ENCODE data around the gene RPS21.
A peak's percentile ranks its signal among the peaks of the same experiment; 100 is the strongest.

RPS21 gene

DNA sequence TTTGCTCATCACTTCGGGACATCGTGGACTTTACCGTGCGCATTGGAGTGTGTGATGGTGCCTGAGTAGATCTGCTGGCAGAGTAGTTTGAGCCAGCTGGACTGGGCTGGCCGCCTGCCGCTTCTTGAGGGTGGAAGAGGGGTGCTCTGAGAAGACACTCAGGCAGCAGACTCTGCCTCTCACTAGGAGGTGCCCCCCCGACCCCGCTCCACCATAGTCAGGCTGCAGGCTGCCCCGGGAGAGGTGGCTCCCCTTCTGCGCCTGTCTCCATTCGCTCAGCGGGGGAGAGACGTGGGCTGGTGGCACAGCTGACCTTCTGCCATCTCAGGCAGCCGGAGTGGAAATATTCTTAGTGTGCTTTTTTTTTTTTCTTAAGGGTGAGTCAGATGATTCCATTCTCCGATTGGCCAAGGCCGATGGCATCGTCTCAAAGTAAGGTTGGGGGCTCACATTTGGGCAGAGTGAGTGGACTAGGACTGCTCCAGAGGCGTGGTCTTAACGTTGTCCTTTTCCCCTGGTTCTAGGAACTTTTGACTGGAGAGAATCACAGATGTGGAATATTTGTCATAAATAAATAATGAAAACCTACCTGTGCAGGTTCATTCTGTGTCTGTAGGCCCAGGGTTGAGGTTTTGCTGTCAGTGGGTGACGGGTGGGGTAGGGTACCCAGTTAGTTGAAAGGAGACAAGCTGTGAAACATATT is 1.2 kb downstream of the RPS21 start:
- TF ChIP-seq TAF1 (IDR thresholded peaks at IDR 0.05; ENCODE audit: borderline replicate concordance, insufficient read depth, low read length) = 0 out of 2 replicates have a peak, but pooled peaks have one; percentile 31
- no peak for TF ChIP-seq POLR2AphosphoS5 (IDR thresholded peaks at IDR 0.05; ENCODE audit: low read depth, low read length)
- TF ChIP-seq FOXP2 (optimal IDR thresholded peaks at IDR 0.05; ENCODE audit: borderline replicate concordance, extremely low read depth, extremely low read length, insufficient read depth) = no peak
- TF ChIP-seq, protein P1, sequence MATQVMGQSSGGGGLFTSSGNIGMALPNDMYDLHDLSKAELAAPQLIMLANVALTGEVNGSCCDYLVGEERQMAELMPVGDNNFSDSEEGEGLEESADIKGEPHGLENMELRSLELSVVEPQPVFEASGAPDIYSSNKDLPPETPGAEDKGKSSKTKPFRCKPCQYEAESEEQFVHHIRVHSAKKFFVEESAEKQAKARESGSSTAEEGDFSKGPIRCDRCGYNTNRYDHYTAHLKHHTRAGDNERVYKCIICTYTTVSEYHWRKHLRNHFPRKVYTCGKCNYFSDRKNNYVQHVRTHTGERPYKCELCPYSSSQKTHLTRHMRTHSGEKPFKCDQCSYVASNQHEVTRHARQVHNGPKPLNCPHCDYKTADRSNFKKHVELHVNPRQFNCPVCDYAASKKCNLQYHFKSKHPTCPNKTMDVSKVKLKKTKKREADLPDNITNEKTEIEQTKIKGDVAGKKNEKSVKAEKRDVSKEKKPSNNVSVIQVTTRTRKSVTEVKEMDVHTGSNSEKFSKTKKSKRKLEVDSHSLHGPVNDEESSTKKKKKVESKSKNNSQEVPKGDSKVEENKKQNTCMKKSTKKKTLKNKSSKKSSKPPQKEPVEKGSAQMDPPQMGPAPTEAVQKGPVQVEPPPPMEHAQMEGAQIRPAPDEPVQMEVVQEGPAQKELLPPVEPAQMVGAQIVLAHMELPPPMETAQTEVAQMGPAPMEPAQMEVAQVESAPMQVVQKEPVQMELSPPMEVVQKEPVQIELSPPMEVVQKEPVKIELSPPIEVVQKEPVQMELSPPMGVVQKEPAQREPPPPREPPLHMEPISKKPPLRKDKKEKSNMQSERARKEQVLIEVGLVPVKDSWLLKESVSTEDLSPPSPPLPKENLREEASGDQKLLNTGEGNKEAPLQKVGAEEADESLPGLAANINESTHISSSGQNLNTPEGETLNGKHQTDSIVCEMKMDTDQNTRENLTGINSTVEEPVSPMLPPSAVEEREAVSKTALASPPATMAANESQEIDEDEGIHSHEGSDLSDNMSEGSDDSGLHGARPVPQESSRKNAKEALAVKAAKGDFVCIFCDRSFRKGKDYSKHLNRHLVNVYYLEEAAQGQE (IDR thresholded peaks at IDR 0.05; ENCODE audit: insufficient read depth in 1 of 2, low read depth in 2 of 2, low read length in 2 of 2) = no peak

- TF ChIP-seq POLR2AphosphoS5 (IDR thresholded peaks at IDR 0.05; ENCODE audit: low read depth, low read length) (peak; percentile 62), TAF1 (IDR thresholded peaks at IDR 0.05; ENCODE audit: borderline replicate concordance, insufficient read depth, low read length) (no peak)
Measured at GRCh38 chr20:62388839-62389600, 2.1 kb downstream of the RPS21 start.

- no peak for TF ChIP-seq TAF1 (IDR thresholded peaks at IDR 0.05; ENCODE audit: borderline replicate concordance, insufficient read depth, low read length)
- TF ChIP-seq SIN3A (IDR thresholded peaks at IDR 0.05; ENCODE audit: borderline replicate concordance, insufficient read depth, low read length) = no peak
- no peak; the same call in 1 of the 2 replicates for TF ChIP-seq POLR2AphosphoS5 (IDR thresholded peaks at IDR 0.05; ENCODE audit: low read depth, low read length)
- TF ChIP-seq, protein P1 (IDR thresholded peaks at IDR 0.05; ENCODE audit: insufficient read depth in 1 of 2, low read depth in 2 of 2, low read length in 2 of 2) = no peak
- no peak for TF ChIP-seq FOXP2 (optimal IDR thresholded peaks at IDR 0.05; ENCODE audit: borderline replicate concordance, extremely low read depth, extremely low read length, insufficient read depth)
Measured at GRCh38 chr20:62389601-62390087, 2.7 kb downstream of the RPS21 start.

GRCh38 chr20:62390317-62391164 is 3.6 kb downstream of the RPS21 start:
- TF ChIP-seq, protein P1 (IDR thresholded peaks at IDR 0.05; ENCODE audit: insufficient read depth in 1 of 2, low read depth in 2 of 2, low read length in 2 of 2) = no peak
- TF ChIP-seq TAF1 (IDR thresholded peaks at IDR 0.05; ENCODE audit: borderline replicate concordance, insufficient read depth, low read length) = no peak

DNA sequence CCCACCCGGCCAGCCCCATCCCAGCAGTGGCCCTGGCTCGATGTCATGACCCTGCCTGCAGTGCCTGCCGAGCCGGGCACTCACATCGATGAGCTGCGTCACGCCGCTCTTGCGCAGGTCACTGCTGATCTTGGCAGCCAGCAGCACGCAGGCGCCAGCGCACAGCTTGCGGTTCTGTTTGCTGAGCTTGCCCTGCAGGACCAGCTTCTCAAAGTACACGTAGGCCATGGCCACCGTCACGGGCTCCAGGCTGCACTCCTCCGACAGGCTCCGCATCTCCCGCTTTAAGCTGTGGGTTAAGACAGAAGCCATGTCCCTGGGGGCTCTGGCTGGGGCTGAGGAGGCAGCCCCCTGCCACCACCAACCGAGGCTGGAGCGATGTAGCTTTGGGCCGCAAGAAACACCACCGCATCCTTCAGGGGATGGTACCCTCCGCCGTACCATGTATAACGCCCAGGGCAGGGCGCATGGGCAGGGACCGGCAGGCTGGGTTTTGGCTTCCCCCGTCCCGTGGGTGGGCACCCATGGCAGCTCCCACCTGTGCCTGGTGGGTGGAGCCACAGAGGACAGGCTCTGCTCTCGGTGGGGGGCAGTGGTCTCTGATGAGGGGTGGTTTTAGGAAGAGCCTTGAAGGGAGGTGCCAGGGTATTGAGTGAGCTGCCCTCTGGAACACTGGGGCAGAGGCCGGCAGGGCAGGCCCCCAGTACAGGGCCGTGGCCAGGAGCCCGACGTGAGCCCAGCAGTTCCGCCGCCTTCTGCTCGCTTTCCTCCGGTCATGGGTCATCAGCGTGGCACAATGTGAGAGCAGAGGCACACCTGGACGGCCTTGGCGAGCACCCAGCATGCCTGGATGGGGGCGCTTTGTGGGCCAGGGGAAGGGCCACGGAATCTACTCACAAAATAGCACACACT is 4.5 kb downstream of the RPS21 start:
- TF ChIP-seq, protein P1 (IDR thresholded peaks at IDR 0.05; ENCODE audit: insufficient read depth in 1 of 2, low read depth in 2 of 2, low read length in 2 of 2) = no peak
- no peak for TF ChIP-seq POLR2AphosphoS5 (IDR thresholded peaks at IDR 0.05; ENCODE audit: low read depth, low read length)

Data from PFSK-1 (cell line).